CD4-positive, alpha-beta T cell treated with Interleukin-4 for 1 hour (primary cell): ENCODE measurements around the gene UBXN7.
"Not testable (repeated sequence)": the region's sequence is repeated elsewhere in the genome, so short reads cannot be mapped to it uniquely, and the experiment has no call there.

Experiments
- DNase-seq, 2 donors: peaks; one replicate each; pipeline ENCODE4 v3.0.0-alpha.2; 2020 to 2022

The UBXN7 gene

GRCh38 chr3:196432137-196432879 lies at the start of gene UBXN7:
Gene UBXN7, minus strand, starts transcription at chr3:196432427. Its CDS starts 28 bp downstream, at chr3:196432399.
- peak; percentile 96 to 97 for DNase-seq

GRCh38 chr3:196477678-196478077 lies 45.5 kb upstream of the UBXN7 start:
- DNase-seq = no peak

- DNase-seq = no peak
These were observed 40.1 kb upstream of the UBXN7 start for GRCh38 chr3:196472286-196472685.

- DNase-seq = no peak
These were observed 39.3 kb upstream of the UBXN7 start for GRCh38 chr3:196471551-196471950.

GRCh38 chr3:196470182-196470581 lies 38.0 kb upstream of the UBXN7 start:
- DNase-seq = not testable (repeated sequence)

GRCh38 chr3:196463804-196464203 lies 31.6 kb upstream of the UBXN7 start:
- no peak for DNase-seq

GRCh38 chr3:196463478-196463756 lies 31.2 kb upstream of the UBXN7 start:
- no peak for DNase-seq

GRCh38 chr3:196462680-196463477 lies 30.7 kb upstream of the UBXN7 start:
- DNase-seq = not testable (repeated sequence)

- DNase-seq = no peak
These were observed 25.8 kb upstream of the UBXN7 start for GRCh38 chr3:196458063-196458462.

- DNase-seq = peak; percentile 30 to 38
These were observed 25.2 kb upstream of the UBXN7 start for GRCh38 chr3:196457470-196457869.

- no peak for DNase-seq
These were observed 22.7 kb upstream of the UBXN7 start for GRCh38 chr3:196454935-196455334.

- DNase-seq = not testable (repeated sequence)
These were observed 13.2 kb upstream of the UBXN7 start for GRCh38 chr3:196445391-196445790.

GRCh38 chr3:196444500-196444894 lies 12.3 kb upstream of the UBXN7 start:
- no peak for DNase-seq

GRCh38 chr3:196440696-196441095 lies 8.5 kb upstream of the UBXN7 start:
- no peak for DNase-seq

- DNase-seq = no peak
These were observed 7.9 kb upstream of the UBXN7 start for GRCh38 chr3:196440041-196440537.

- peak in 1 of 2 donors; percentile 38 for DNase-seq
These were observed 768 bp downstream of the UBXN7 start for GRCh38 chr3:196431181-196432136.

- no peak for DNase-seq
These were observed 4.2 kb downstream of the UBXN7 start for GRCh38 chr3:196428041-196428440.

GRCh38 chr3:196424421-196424820 lies 7.8 kb downstream of the UBXN7 start:
- not testable (repeated sequence) for DNase-seq

GRCh38 chr3:196423044-196423781 lies 9.0 kb downstream of the UBXN7 start:
- no peak for DNase-seq

- not testable (repeated sequence) for DNase-seq
These were observed 10.6 kb downstream of the UBXN7 start for GRCh38 chr3:196421668-196422067.

- DNase-seq = no peak
These were observed 12.8 kb downstream of the UBXN7 start for GRCh38 chr3:196419386-196419785.

- DNase-seq = no peak
These were observed 13.6 kb downstream of the UBXN7 start for GRCh38 chr3:196418601-196419000.
